KMS-11 (cell line): ENCODE measurements around the gene TOMM40.

Experiments used
- H2AFZ ChIP-seq: fragments of 200-600 bp; sonication (generic); 2 replicates; pipeline ENCODE4 v1.6.1; 2016; ENCODE audit warnings: antibody characterized with exemption, mixed run types, low read depth
- H3K27ac ChIP-seq: fragments of 200-600 bp; sonication (generic); 2 replicates; pipeline ENCODE4 v1.6.1; 2016; ENCODE audit warnings: mild to moderate bottlenecking, mixed run types
- H3K27me3 ChIP-seq: fragments of 200-600 bp; sonication (generic); 2 replicates; pipeline ENCODE4 v1.6.1; 2017; ENCODE audit warnings: mild to moderate bottlenecking, low read depth, mixed run types, moderate library complexity; ENCODE audit not compliant: insufficient read depth
- H3K36me3 ChIP-seq: fragments of 200-600 bp; sonication (generic); 2 replicates; pipeline ENCODE4 v1.6.1; 2017; ENCODE audit warnings: mild to moderate bottlenecking, mixed run types; ENCODE audit not compliant: insufficient read depth
- H3K4me1 ChIP-seq: fragments of 200-600 bp; sonication (generic); 2 replicates; pipeline ENCODE4 v1.6.1; 2016; ENCODE audit warnings: mild to moderate bottlenecking, low read depth, mixed run types; ENCODE audit not compliant: poor library complexity, severe bottlenecking
- H3K4me2 ChIP-seq: fragments of 200-600 bp; sonication (generic); 2 replicates; pipeline ENCODE4 v1.7.0; 2016; ENCODE audit warnings: mild to moderate bottlenecking, mixed run types
- H3K4me3 ChIP-seq: fragments of 200-600 bp; sonication (generic); IDR thresholded peaks from 2 replicates; pipeline ENCODE4 v1.6.1; 2017; ENCODE audit warnings: low read depth, low read length, mixed read lengths; ENCODE audit not compliant: insufficient read depth
- H3K79me2 ChIP-seq: fragments of 200-600 bp; sonication (generic); 2 replicates; pipeline ENCODE4 v1.6.1; 2016; ENCODE audit warnings: low read depth, mixed run types; ENCODE audit not compliant: insufficient read depth
- H3K9ac ChIP-seq: fragments of 200-600 bp; sonication (generic); 2 replicates; pipeline ENCODE4 v1.6.1; 2016; ENCODE audit warnings: mild to moderate bottlenecking, mixed run types
- H4K20me1 ChIP-seq: fragments of 200-600 bp; sonication (generic); 2 replicates; pipeline ENCODE4 v1.6.1; 2016; ENCODE audit warnings: mild to moderate bottlenecking, mixed run types; ENCODE audit not compliant: insufficient read depth
- CTCF ChIP-seq: fragments of 200-600 bp; sonication (generic); conservative IDR thresholded peaks from 2 replicates; pipeline ENCODE4 v1.6.1; 2017; ENCODE audit warnings: low read depth, mild to moderate bottlenecking, antibody characterized with exemption, low read length, moderate library complexity, mixed read lengths

The TOMM40 gene

GRCh38 chr19:44949550-44949949 is 58.5 kb downstream of the TOMM40 start:
- H3K27ac ChIP-seq, result no peak overlapping the region

GRCh38 chr19:44951179-44952159 is 60.4 kb downstream of the TOMM40 start:
- Histone ChIP-seq H3K36me3 (no peaks in the 10 kb centered on the region), H3K79me2 (peaks cover 12% of the 10 kb centered on the region), H3K27ac (no peak overlapping the region), H2AFZ (no peak overlapping the region), H3K4me2 (no peak overlapping the region), H4K20me1 (no peaks in the 10 kb centered on the region; the same call in 1 of the 2 replicates), H3K4me3 (no peak overlapping the region), H3K27me3 (no peaks in the 10 kb centered on the region), H3K9ac (no peak overlapping the region), H3K4me1 (peaks cover 9% of the 10 kb centered on the region)
- TF ChIP-seq CTCF, result peak; percentile 97

More at GRCh38 chr19:44949550-44949949, 58.5 kb downstream of the TOMM40 start:
- Histone ChIP-seq H3K79me2 (no peaks in the 10 kb centered on the region), H3K36me3 (no peaks in the 10 kb centered on the region), H3K4me3 (no peak overlapping the region), H3K27me3 (no peaks in the 10 kb centered on the region), H3K4me1 (peaks cover 5% of the 10 kb centered on the region), H3K9ac (no peak overlapping the region), H3K4me2 (no peak overlapping the region), H2AFZ (no peak overlapping the region), H4K20me1 (no peaks in the 10 kb centered on the region)
- TF ChIP-seq CTCF, result no peak
